GM12875 (cell line): ENCODE measurements around the gene PRKAR1B.

Source experiments
- H3K4me3 ChIP-seq: one replicate; pipeline ENCODE4 v1.5.1; 2011; ENCODE audit warnings: low read depth, low read length, control low read depth
- TF ChIP-seq, protein P1 (sequence below): IDR thresholded peaks from 2 replicates; pipeline ENCODE4 v1.5.1; 2011; ENCODE audit warnings: low read depth, mild to moderate bottlenecking, control low read depth, inconsistent platforms, low read length, moderate library complexity, borderline replicate concordance; ENCODE audit not compliant: insufficient read depth

The PRKAR1B gene

GRCh38 chr7:751826-752225 lies 24.7 kb upstream of the PRKAR1B start:
- TF ChIP-seq, protein P1, sequence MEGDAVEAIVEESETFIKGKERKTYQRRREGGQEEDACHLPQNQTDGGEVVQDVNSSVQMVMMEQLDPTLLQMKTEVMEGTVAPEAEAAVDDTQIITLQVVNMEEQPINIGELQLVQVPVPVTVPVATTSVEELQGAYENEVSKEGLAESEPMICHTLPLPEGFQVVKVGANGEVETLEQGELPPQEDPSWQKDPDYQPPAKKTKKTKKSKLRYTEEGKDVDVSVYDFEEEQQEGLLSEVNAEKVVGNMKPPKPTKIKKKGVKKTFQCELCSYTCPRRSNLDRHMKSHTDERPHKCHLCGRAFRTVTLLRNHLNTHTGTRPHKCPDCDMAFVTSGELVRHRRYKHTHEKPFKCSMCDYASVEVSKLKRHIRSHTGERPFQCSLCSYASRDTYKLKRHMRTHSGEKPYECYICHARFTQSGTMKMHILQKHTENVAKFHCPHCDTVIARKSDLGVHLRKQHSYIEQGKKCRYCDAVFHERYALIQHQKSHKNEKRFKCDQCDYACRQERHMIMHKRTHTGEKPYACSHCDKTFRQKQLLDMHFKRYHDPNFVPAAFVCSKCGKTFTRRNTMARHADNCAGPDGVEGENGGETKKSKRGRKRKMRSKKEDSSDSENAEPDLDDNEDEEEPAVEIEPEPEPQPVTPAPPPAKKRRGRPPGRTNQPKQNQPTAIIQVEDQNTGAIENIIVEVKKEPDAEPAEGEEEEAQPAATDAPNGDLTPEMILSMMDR, result no peak
- H3K4me3 ChIP-seq, result no peak overlapping the region

- no peak overlapping the region for H3K4me3 ChIP-seq
- TF ChIP-seq, protein P1, result no peak
Observed at GRCh38 chr7:750111-750905, 23.2 kb upstream of the PRKAR1B start.

DNA sequence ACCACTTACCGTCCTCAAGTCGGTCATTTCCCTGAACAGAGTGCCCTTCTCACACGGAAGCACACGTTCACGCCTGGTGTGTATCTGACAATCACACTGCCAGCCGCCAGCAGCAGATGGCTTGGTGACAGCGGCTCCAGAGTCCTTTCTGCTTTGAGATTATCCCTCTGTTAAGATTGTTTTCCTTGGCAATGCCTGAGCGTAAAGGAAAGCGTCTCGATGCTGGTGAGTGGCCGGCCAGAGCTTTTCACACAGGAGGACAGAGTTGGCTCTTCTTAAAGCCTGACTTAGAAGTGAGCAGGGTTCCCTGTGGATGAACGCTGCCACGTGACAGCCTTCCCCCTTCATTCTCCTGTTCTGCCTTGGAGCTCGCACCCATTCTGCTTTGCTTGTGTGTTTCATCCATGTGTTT lies 22.1 kb upstream of the PRKAR1B start:
- TF ChIP-seq, protein P1, result no peak
- H3K4me3 ChIP-seq, result no peak overlapping the region

DNA sequence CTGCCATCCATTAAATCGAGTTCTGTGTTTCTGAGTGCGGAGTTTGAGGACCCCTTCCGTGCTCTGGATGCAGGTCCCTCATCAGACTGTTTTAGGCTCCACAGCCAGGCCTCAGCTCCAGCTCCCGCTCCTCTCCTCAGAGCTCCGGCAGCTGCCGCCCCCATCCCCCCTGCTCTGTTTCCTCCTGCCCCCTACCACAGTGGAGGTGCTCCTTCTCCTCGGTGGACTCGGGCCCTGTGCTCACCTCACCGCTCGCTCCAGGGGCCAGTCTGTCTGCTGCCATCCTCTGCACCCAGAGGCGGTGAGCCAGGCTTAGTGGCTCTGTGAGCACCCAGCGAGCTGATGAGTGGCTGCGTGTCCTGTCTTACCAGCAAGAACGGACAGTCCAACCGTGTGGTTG lies 21.4 kb upstream of the PRKAR1B start:
- no peak overlapping the region for H3K4me3 ChIP-seq
- TF ChIP-seq, protein P1, result no peak

- H3K4me3 ChIP-seq, result no peak overlapping the region
- TF ChIP-seq, protein P1, result no peak
Observed at GRCh38 chr7:747186-747585, 20.1 kb upstream of the PRKAR1B start.

DNA sequence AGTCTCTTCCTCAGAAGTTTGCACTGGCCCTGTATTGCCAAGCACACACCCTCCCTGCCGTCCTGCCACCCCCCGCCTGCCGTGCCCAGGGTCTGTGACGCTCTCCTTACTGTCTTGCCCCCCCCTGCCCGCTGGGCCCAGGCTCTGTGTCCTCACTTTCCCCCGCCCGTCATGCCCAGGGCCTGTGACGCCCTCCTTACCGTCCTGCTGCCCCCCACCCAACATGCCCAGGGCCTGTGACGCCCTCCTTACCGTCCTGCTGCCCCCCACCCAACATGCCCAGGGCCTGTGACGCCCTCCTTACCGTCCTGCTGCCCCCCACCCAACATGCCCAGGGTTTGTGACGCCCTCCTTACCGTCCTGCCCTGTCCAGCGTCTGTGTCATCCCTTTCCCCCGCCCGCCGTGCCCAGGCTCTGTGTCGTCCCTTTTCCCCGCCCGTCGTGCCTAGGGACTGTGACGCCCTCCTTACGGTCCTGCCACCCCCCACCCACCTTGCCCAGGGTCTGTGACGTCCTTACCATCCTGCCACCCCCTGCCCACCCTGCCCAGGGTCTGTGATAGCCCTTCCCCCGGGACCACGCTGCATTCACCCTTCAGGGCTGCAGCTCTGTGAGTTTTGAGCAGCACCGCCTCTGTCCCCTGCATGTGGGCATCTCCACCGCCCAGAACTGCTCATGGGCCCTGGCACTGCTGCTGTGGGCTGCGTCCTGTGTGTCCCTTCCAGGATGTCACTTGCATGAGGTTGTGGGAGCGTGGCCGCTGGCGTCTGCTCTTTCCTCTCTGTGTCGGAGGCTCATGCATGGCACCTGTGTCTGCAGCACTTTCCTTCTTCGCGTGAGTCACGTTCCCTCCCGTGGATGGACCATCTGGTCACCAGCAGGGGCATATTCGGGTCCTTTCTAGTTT lies 19.3 kb upstream of the PRKAR1B start:
- H3K4me3 ChIP-seq, result no peak overlapping the region
- TF ChIP-seq, protein P1, result no peak
